Cerebellar nuclear complex (tissue), 1 donor: ENCODE measurements around the gene MAGOH.
A peak's percentile ranks its signal among the peaks of the same experiment; 100 is the strongest.
"Not testable (repeated sequence)": the region's sequence is repeated elsewhere in the genome, so short reads cannot be mapped to it uniquely, and the experiment has no call there.

ENCODE experiments used
- DNase-seq, 2 experiments: peaks; one replicate each; lab custom pipeline; 2025; lab: John Stamatoyannopoulos, UW

Gene MAGOH

GRCh38 chr1:53238197-53239155, at the start of gene MAGOH:
MAGOH (minus strand) TSS chr1:53238518; CDS start chr1:53238448, 70 bp downstream.
- peak; percentile 18 to 67 for DNase-seq

GRCh38 chr1:53286955-53287354, 48.6 kb upstream of the MAGOH start:
- DNase-seq: no peak

- no peak for DNase-seq
Observed at GRCh38 chr1:53285969-53286760, 47.8 kb upstream of the MAGOH start.

- no peak for DNase-seq
Observed at GRCh38 chr1:53285546-53285945, 47.2 kb upstream of the MAGOH start.

- no peak for DNase-seq
Observed at GRCh38 chr1:53284224-53285020, 46.1 kb upstream of the MAGOH start.

GRCh38 chr1:53283156-53283555, 44.8 kb upstream of the MAGOH start:
- not testable (repeated sequence) for DNase-seq

GRCh38 chr1:53281133-53281532, 42.8 kb upstream of the MAGOH start:
- DNase-seq: no peak

- DNase-seq: no peak
Observed at GRCh38 chr1:53280496-53280895, 42.2 kb upstream of the MAGOH start.

- peak; percentile 51 to 54 for DNase-seq
Observed at GRCh38 chr1:53279296-53280200, 41.2 kb upstream of the MAGOH start.

GRCh38 chr1:53278298-53278725, 40.0 kb upstream of the MAGOH start:
- DNase-seq: no peak

GRCh38 chr1:53277326-53277725, 39.0 kb upstream of the MAGOH start:
- DNase-seq: no peak

GRCh38 chr1:53276902-53277281, 38.6 kb upstream of the MAGOH start:
- no peak for DNase-seq

- no peak for DNase-seq
Observed at GRCh38 chr1:53276153-53276901, 38.0 kb upstream of the MAGOH start.

GRCh38 chr1:53275566-53275965, 37.2 kb upstream of the MAGOH start:
- DNase-seq: no peak

GRCh38 chr1:53274541-53275185, 36.3 kb upstream of the MAGOH start:
- no peak for DNase-seq

- no peak for DNase-seq
Observed at GRCh38 chr1:53274026-53274425, 35.7 kb upstream of the MAGOH start.

GRCh38 chr1:53273526-53273925, 35.2 kb upstream of the MAGOH start:
- DNase-seq: no peak

GRCh38 chr1:53272349-53272748, 34.0 kb upstream of the MAGOH start:
- DNase-seq: no peak

- no peak for DNase-seq
Observed at GRCh38 chr1:53271446-53272090, 33.2 kb upstream of the MAGOH start.
